ENCODE data around the gene FLNC.

Gene FLNC

DNA sequence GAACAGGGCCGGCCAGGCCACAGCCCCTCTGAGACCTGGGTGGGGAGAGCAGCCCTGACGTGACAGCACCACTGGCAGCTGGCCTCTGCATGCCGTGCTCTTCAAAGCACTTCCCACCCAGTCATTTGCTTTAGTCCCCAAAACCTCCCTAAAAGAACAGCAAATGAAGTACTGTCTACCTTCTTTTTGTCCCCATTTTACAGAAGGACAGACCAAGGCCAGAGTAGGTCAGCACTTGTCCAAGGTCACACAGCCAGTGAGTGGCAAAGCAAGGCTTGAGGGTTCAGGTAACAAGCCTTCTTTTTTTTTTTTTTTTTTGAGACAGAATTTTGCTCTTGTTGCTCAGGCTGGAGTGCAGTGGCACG lies 47.5 kb downstream of the FLNC start:
- no CpG with 5 or more reads among the region's 4 CpGs for WGBS (ENCODE audit: extremely low coverage, insufficient coverage, low lambda C conversion rate)
- Histone ChIP-seq H3K4me1 (ENCODE audit: control insufficient read depth, low read depth, low read length) (no peaks in the 10 kb centered on the region), H3K79me1 (ENCODE audit: low read length) (no peaks in the 10 kb centered on the region), H2AK5ac (ENCODE audit: low read length) (no peak overlapping the region), H3K4me3 (ENCODE audit: low read length) (no peak overlapping the region), H3K23ac (ENCODE audit: low read length) (no peak overlapping the region), H3K9ac (ENCODE audit: low read length) (no peak overlapping the region), H3K4ac (ENCODE audit: low read depth, low read length) (no peak overlapping the region), H3K18ac (ENCODE audit: low read length) (no peak overlapping the region), H3K36me3 (ENCODE audit: control insufficient read depth, insufficient read depth, low read length) (no peaks in the 10 kb centered on the region), H2BK15ac (replicated peaks; ENCODE audit: low read depth) (no peak overlapping the region), H4K5ac (ENCODE audit: low read length) (no peak overlapping the region), H3K27me3 (ENCODE audit: insufficient read depth, low read length, poor library complexity) (no peaks in the 10 kb centered on the region), H2BK120ac (ENCODE audit: low read depth, low read length) (no peak overlapping the region), H3K27ac (ENCODE audit: low read depth, low read length) (no peak overlapping the region), H3K56ac (ENCODE audit: low read length) (no peak overlapping the region), H3K79me2 (ENCODE audit: control insufficient read depth, insufficient read depth, low read length) (no peaks in the 10 kb centered on the region), H4K8ac (ENCODE audit: low read depth, low read length) (no peak overlapping the region), H2BK5ac (ENCODE audit: low read length) (no peak overlapping the region), H3K4me2 (ENCODE audit: low read length) (no peak overlapping the region)
- DNase-seq: no peak

DNA sequence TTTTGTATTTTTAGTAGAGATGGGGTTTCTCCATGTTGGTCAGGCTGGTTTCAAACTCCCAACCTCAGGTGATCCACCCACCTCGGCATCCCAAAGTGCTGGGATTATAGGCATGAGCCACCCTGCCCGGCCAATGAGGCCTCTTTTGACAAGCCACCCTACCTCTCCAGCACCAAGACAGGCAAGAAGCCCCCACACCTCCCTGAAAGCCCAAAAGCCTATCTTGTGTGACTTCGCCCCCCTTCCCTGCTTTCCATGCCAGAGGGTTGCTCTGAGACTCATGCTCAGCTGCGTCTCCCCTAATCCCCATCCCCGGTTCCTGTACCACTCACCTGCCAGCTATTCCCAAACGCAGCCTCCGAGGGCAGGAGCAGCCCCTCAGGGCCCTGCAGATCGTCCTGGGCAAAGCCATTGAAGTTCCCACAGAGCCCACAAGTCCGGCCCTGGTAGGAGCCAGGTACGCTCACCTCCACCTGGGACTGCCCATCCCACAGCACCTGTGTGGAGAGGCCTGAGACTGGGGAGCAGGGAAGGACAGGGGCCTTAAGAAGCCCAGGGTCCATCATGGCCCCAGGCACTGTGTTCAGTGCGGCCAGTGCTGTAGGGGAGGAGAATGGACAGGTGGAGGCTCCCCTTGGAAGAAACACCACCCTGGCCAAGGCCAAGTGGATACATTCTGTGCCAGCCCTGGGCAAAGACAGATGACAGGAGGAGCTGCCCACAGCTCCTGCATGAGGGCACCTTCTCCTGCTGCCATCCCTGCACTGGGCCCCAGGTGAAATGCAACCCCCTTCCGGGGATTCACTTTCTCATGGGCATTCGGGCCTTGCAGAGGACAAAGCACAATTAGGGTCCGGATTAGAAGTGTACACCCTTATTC lies 48.3 kb downstream of the FLNC start:
- no peak overlapping the region for H2BK120ac ChIP-seq (ENCODE audit: low read depth, low read length)
- H3K79me2 ChIP-seq (ENCODE audit: control insufficient read depth, insufficient read depth, low read length): no peaks in the 10 kb centered on the region
- no peak overlapping the region for H4K5ac ChIP-seq (ENCODE audit: low read length)
- H2BK15ac ChIP-seq (replicated peaks; ENCODE audit: low read depth): no peak overlapping the region
- H3K56ac ChIP-seq (ENCODE audit: low read length): no peak overlapping the region
- H2AK5ac ChIP-seq (ENCODE audit: low read length): no peak overlapping the region
- no peak overlapping the region for H3K4me3 ChIP-seq (ENCODE audit: low read length)
- no CpG with 5 or more reads among the region's 14 CpGs for WGBS (ENCODE audit: extremely low coverage, insufficient coverage, low lambda C conversion rate)
- no peaks in the 10 kb centered on the region for H3K36me3 ChIP-seq (ENCODE audit: control insufficient read depth, insufficient read depth, low read length)
- H3K4ac ChIP-seq (ENCODE audit: low read depth, low read length): no peak overlapping the region
- H3K23ac ChIP-seq (ENCODE audit: low read length): peak overlapping the region; percentile 24
- no peak overlapping the region for H3K27ac ChIP-seq (ENCODE audit: low read depth, low read length)
- DNase-seq: no peak
- no peaks in the 10 kb centered on the region for H3K4me1 ChIP-seq (ENCODE audit: control insufficient read depth, low read depth, low read length)
- no peak overlapping the region for H3K4me2 ChIP-seq (ENCODE audit: low read length)
- no peak overlapping the region for H3K9ac ChIP-seq (ENCODE audit: low read length)
- H4K8ac ChIP-seq (ENCODE audit: low read depth, low read length): no peak overlapping the region
- no peak overlapping the region for H2BK5ac ChIP-seq (ENCODE audit: low read length)
- no peak overlapping the region for H3K18ac ChIP-seq (ENCODE audit: low read length)
- no peaks in the 10 kb centered on the region for H3K27me3 ChIP-seq (ENCODE audit: insufficient read depth, low read length, poor library complexity)
- H3K79me1 ChIP-seq (ENCODE audit: low read length): no peaks in the 10 kb centered on the region

DNA sequence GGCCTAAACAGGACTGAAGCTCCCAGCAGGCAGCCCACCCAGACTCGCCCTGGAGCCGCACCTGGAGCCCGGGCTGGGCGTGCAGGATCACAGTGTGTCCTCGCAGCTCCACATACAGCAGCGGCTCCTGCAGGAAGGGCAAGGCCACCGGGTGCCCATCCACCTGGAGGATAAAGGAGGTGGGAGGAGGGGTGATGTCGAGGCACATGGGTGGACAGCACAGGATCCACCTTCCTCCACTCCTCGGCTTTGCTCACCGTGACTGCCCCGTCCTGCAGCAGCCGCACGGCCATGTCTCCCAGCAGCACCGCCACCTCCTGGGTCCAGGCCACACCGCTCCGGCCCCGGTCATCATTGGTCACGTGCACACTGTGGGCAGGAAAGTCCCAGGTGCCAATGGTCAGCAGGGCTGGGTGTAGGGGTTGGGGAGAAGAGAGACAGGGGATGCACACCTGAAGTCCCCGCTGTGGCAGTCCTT lies 49.3 kb downstream of the FLNC start:
- no peak overlapping the region for H3K27ac ChIP-seq (ENCODE audit: low read depth, low read length)
- no CpG with 5 or more reads among the region's 19 CpGs for WGBS (ENCODE audit: extremely low coverage, insufficient coverage, low lambda C conversion rate)
- H3K56ac ChIP-seq (ENCODE audit: low read length): peak overlapping the region; percentile 78
- no peaks in the 10 kb centered on the region for H3K79me2 ChIP-seq (ENCODE audit: control insufficient read depth, insufficient read depth, low read length)
- H3K36me3 ChIP-seq (ENCODE audit: control insufficient read depth, insufficient read depth, low read length): no peaks in the 10 kb centered on the region
- H3K4ac ChIP-seq (ENCODE audit: low read depth, low read length): no peak overlapping the region
- no peaks in the 10 kb centered on the region for H3K79me1 ChIP-seq (ENCODE audit: low read length)
- no peak overlapping the region for H2BK15ac ChIP-seq (replicated peaks; ENCODE audit: low read depth)
- H3K4me3 ChIP-seq (ENCODE audit: low read length): no peak overlapping the region
- peak overlapping the region; percentile 51 for H3K9ac ChIP-seq (ENCODE audit: low read length)
- H4K8ac ChIP-seq (ENCODE audit: low read depth, low read length): no peak overlapping the region
- no peak overlapping the region for H3K4me2 ChIP-seq (ENCODE audit: low read length)
- H2AK5ac ChIP-seq (ENCODE audit: low read length): no peak overlapping the region
- DNase-seq: no peak
- no peaks in the 10 kb centered on the region for H3K27me3 ChIP-seq (ENCODE audit: insufficient read depth, low read length, poor library complexity)
- no peak overlapping the region for H3K18ac ChIP-seq (ENCODE audit: low read length)
- H3K23ac ChIP-seq (ENCODE audit: low read length): no peak overlapping the region
- H2BK5ac ChIP-seq (ENCODE audit: low read length): no peak overlapping the region
- H3K4me1 ChIP-seq (ENCODE audit: control insufficient read depth, low read depth, low read length): no peaks in the 10 kb centered on the region
- no peak overlapping the region for H2BK120ac ChIP-seq (ENCODE audit: low read depth, low read length)
- H4K5ac ChIP-seq (ENCODE audit: low read length): no peak overlapping the region

DNA sequence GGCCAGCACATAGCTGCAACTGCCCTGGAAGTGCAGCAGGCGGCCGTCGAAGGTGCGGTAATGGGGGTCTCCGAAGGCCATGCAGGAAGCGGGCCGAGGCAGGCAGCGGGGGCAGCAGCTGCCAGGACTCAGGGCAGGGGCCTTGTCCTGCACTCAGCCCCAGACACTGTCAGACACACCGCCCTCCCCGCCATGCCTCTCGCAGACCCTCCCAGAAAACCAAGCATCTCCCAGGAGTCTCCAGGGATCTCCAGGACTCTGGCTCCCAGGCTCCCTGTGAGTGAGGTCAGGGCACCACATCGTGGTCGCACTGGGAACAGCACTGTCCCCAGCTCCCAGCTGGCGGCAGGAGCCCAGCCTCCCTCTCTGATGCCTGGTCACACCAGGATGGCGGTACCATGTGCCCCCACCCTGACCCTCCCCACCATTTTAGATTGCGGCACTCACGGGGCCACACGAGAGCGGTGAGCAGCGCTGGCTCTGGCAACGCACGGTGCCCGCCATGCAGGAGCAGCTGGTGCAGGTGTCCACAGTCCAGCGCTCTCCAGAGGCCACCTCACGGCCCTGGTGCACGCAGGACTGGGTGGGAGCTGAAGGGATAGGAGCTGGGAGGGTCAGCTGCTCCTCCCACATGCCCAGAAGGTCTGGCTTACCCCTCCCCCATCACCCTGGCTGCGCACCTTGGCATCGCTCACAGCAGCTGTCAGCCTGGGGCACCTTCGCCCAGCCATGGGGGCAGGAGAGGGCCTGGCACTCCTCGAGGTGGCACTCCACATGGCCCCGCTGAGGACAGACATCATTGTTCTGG lies 49.9 kb downstream of the FLNC start:
- WGBS (ENCODE audit: extremely low coverage, insufficient coverage, low lambda C conversion rate): no CpG with 5 or more reads among the region's 31 CpGs
- no peak overlapping the region for H3K27ac ChIP-seq (ENCODE audit: low read depth, low read length)
- H3K4me3 ChIP-seq (ENCODE audit: low read length): no peak overlapping the region
- H3K18ac ChIP-seq (ENCODE audit: low read length): no peak overlapping the region
- H3K79me2 ChIP-seq (ENCODE audit: control insufficient read depth, insufficient read depth, low read length): no peaks in the 10 kb centered on the region
- H2BK120ac ChIP-seq (ENCODE audit: low read depth, low read length): no peak overlapping the region
- no peaks in the 10 kb centered on the region for H3K36me3 ChIP-seq (ENCODE audit: control insufficient read depth, insufficient read depth, low read length)
- no peak overlapping the region for H4K5ac ChIP-seq (ENCODE audit: low read length)
- no peak overlapping the region for H2BK15ac ChIP-seq (replicated peaks; ENCODE audit: low read depth)
- peak overlapping the region; percentile 78 for H3K56ac ChIP-seq (ENCODE audit: low read length)
- H3K4me2 ChIP-seq (ENCODE audit: low read length): no peak overlapping the region
- no peaks in the 10 kb centered on the region for H3K27me3 ChIP-seq (ENCODE audit: insufficient read depth, low read length, poor library complexity)
- H3K79me1 ChIP-seq (ENCODE audit: low read length): no peaks in the 10 kb centered on the region
- no peak overlapping the region for H3K4ac ChIP-seq (ENCODE audit: low read depth, low read length)
- peak; percentile 91 for DNase-seq
- H3K23ac ChIP-seq (ENCODE audit: low read length): no peak overlapping the region
- H4K8ac ChIP-seq (ENCODE audit: low read depth, low read length): no peak overlapping the region
- H3K4me1 ChIP-seq (ENCODE audit: control insufficient read depth, low read depth, low read length): no peaks in the 10 kb centered on the region
- peak overlapping the region; percentile 51 for H3K9ac ChIP-seq (ENCODE audit: low read length)
- no peak overlapping the region for H2BK5ac ChIP-seq (ENCODE audit: low read length)
- no peak overlapping the region for H2AK5ac ChIP-seq (ENCODE audit: low read length)

DNA sequence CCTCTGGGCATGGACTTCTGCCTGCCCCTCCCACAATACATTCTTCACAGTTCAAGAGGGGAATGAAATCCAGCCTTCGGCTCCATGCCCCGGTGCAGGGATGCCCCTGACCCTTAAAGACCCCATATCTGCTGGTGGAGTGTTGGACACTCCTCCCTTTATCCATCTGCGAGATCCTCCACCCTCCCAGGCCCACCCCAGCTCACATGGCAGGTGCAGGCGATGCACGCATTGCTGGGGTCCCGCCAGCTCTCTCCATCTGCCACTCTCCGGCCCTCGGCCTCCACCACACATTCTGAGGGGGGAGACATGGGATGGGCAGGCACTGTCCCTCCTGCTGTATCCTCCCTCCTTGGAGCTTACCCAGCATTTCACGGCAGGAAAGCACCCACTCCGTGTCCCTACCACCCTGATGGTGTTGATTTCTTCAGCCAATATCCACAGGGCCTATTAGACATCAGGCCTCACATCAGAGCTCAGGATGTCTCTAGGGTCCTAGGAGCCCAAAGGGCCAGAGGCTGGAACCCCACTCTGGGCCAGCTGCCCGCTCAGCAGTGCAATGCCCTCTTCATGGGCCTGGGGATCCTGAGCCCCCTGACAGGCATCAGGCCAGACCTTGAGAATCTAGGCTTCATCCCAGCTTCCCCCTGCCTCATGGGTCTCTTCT lies 50.7 kb downstream of the FLNC start:
- no peak overlapping the region for H3K4me3 ChIP-seq (ENCODE audit: low read length)
- no peaks in the 10 kb centered on the region for H3K36me3 ChIP-seq (ENCODE audit: control insufficient read depth, insufficient read depth, low read length)
- no peak overlapping the region for H3K18ac ChIP-seq (ENCODE audit: low read length)
- no peak overlapping the region for H3K4ac ChIP-seq (ENCODE audit: low read depth, low read length)
- H2AK5ac ChIP-seq (ENCODE audit: low read length): no peak overlapping the region
- no peak overlapping the region for H3K4me2 ChIP-seq (ENCODE audit: low read length)
- H3K4me1 ChIP-seq (ENCODE audit: control insufficient read depth, low read depth, low read length): no peaks in the 10 kb centered on the region
- DNase-seq: no peak
- no peak overlapping the region for H2BK120ac ChIP-seq (ENCODE audit: low read depth, low read length)
- no peak overlapping the region for H3K23ac ChIP-seq (ENCODE audit: low read length)
- H3K9ac ChIP-seq (ENCODE audit: low read length): no peak overlapping the region
- no CpG with 5 or more reads among the region's 11 CpGs for WGBS (ENCODE audit: extremely low coverage, insufficient coverage, low lambda C conversion rate)
- H2BK5ac ChIP-seq (ENCODE audit: low read length): no peak overlapping the region
- no peaks in the 10 kb centered on the region for H3K79me2 ChIP-seq (ENCODE audit: control insufficient read depth, insufficient read depth, low read length)
- H2BK15ac ChIP-seq (replicated peaks; ENCODE audit: low read depth): no peak overlapping the region
- no peaks in the 10 kb centered on the region for H3K79me1 ChIP-seq (ENCODE audit: low read length)
- no peaks in the 10 kb centered on the region for H3K27me3 ChIP-seq (ENCODE audit: insufficient read depth, low read length, poor library complexity)
- no peak overlapping the region for H3K27ac ChIP-seq (ENCODE audit: low read depth, low read length)
- H4K5ac ChIP-seq (ENCODE audit: low read length): no peak overlapping the region
- no peak overlapping the region for H4K8ac ChIP-seq (ENCODE audit: low read depth, low read length)
- H3K56ac ChIP-seq (ENCODE audit: low read length): no peak overlapping the region

Data from mesendoderm (in vitro differentiated cells).